Neural cell (in vitro differentiated cells): ENCODE data around the gene SNTG2. TPM values are rescaled to one million over a fixed set of nuclear protein-coding genes. Genes with fewer than 3 reads are reported as not detected.

ENCODE experiments used
- H2AFZ ChIP-seq: fragments of 200-600, 300-800 bp; sonication (generic), shearing (Covaris generic); 2 replicates; pipeline ENCODE4 v1.6.0; 2014; ENCODE audit warnings: low read depth, mild to moderate bottlenecking, antibody characterized with exemption, low read length, moderate library complexity
- H3F3A ChIP-seq: fragments of 200-600 bp; shearing (Covaris generic); 2 replicates; pipeline ENCODE4 v1.6.1; 2016; ENCODE audit warnings: mild to moderate bottlenecking, moderate library complexity, mixed read lengths, antibody characterized with exemption, low read length; ENCODE audit not compliant: insufficient read depth, poor library complexity, severe bottlenecking
- H3K27ac ChIP-seq: fragments of 200-600, 300-800 bp; sonication (generic), shearing (Covaris generic); 2 replicates; pipeline ENCODE4 v1.5.1; 2014; ENCODE audit warnings: mild to moderate bottlenecking, low read length, moderate library complexity
- H3K27me3 ChIP-seq: fragments of 300-800, 200-600 bp; sonication (generic), shearing (Covaris generic); 2 replicates; pipeline ENCODE4 v1.6.0; 2014; ENCODE audit warnings: mild to moderate bottlenecking, low read depth, low read length, moderate library complexity; ENCODE audit not compliant: insufficient read depth
- H3K36me3 ChIP-seq: fragments of 300-800, 200-600 bp; sonication (generic), shearing (Covaris generic); 2 replicates; pipeline ENCODE4 v1.5.1; 2014; ENCODE audit warnings: mild to moderate bottlenecking, antibody characterized with exemption, low read length, moderate library complexity; ENCODE audit not compliant: insufficient read depth
- H3K4me2 ChIP-seq: fragments of 300-800, 200-600 bp; sonication (generic), shearing (Covaris generic); 2 replicates; pipeline ENCODE4 v1.6.0; 2014; ENCODE audit warnings: mild to moderate bottlenecking, low read length
- H3K4me3 ChIP-seq: fragments of 300-800, 200-600 bp; sonication (generic), shearing (Covaris generic); 2 replicates; pipeline ENCODE4 v1.5.1; 2014; ENCODE audit warnings: mild to moderate bottlenecking, low read length, moderate library complexity
- H3K79me2 ChIP-seq: fragments of 200-600 bp; shearing (Covaris generic); replicated peaks from 2 replicates; pipeline ENCODE4 v1.6.0; 2014; ENCODE audit warnings: mild to moderate bottlenecking, low read length, moderate library complexity; ENCODE audit not compliant: insufficient read depth
- H3K9ac ChIP-seq: fragments of 300-800, 200-600 bp; sonication (generic), shearing (Covaris generic); 2 replicates; pipeline ENCODE4 v1.6.1; 2016; ENCODE audit warnings: mild to moderate bottlenecking, low read length, mixed read lengths
- H3K9me2 ChIP-seq: fragments of 200-600 bp; shearing (Covaris generic); 2 replicates; pipeline ENCODE4 v1.6.1; 2016; ENCODE audit warnings: mild to moderate bottlenecking, low read length, mixed read lengths; ENCODE audit not compliant: insufficient read depth
- H3K9me3 ChIP-seq: fragments of 200-600, 300-800 bp; sonication (generic), shearing (Covaris generic); 2 replicates; pipeline ENCODE4 v1.6.1; 2016; ENCODE audit warnings: mild to moderate bottlenecking, mixed run types, low read length, moderate library complexity, mixed read lengths
- H4K20me1 ChIP-seq: fragments of 200-600 bp; shearing (Covaris generic); 2 replicates; pipeline ENCODE4 v1.6.1; 2016; ENCODE audit warnings: mild to moderate bottlenecking, mixed run types; ENCODE audit not compliant: insufficient read depth
- EP300 ChIP-seq: fragments of 450-650 bp; conservative IDR thresholded peaks from 2 replicates; pipeline ENCODE4 v1.6.1; 2014; ENCODE audit warnings: antibody characterized with exemption, mild to moderate bottlenecking, moderate library complexity; ENCODE audit not compliant: poor library complexity, severe bottlenecking
- EZH2 ChIP-seq: fragments of 200-600, 300-800 bp; shearing (Covaris generic), sonication (generic); IDR thresholded peaks from 2 replicates; pipeline ENCODE4 v1.6.1; 2014; ENCODE audit warnings: antibody characterized with exemption, low read length, borderline replicate concordance, mild to moderate bottlenecking; ENCODE audit not compliant: insufficient read depth, poor library complexity, severe bottlenecking
- MXI1 ChIP-seq: fragments of 450-650 bp; conservative IDR thresholded peaks from 2 replicates; pipeline ENCODE4 v1.6.1; 2014; ENCODE audit warnings: antibody characterized with exemption, mild to moderate bottlenecking; ENCODE audit not compliant: poor library complexity, severe bottlenecking
- POLR2AphosphoS5 ChIP-seq: IDR thresholded peaks from 2 replicates; pipeline ENCODE4 v1.6.1; 2012
- RAD21 ChIP-seq: fragments of 450-650 bp; conservative IDR thresholded peaks from 2 replicates; pipeline ENCODE4 v1.6.1; 2014; ENCODE audit warnings: antibody characterized with exemption, mild to moderate bottlenecking, moderate library complexity
- SMC3 ChIP-seq: fragments of 450-650 bp; conservative IDR thresholded peaks from 2 replicates; pipeline ENCODE4 v1.6.1; 2014; ENCODE audit warnings: antibody characterized with exemption, mild to moderate bottlenecking, moderate library complexity; ENCODE audit not compliant: poor library complexity
- TAF1 ChIP-seq: IDR thresholded peaks from 2 replicates; pipeline ENCODE4 v1.6.1; 2012; ENCODE audit warnings: low read depth
- polyA plus RNA-seq: library from polyadenylated mRNA; depleted of rRNA; stranded (reverse); fragments of >200 nt; gene quantifications from 2 replicates; pipeline ENCODE4 v1.2.3, GENCODE V29; 2014
- TF ChIP-seq, protein P1 (sequence below): fragments of 450-650 bp; IDR thresholded peaks from 2 replicates; pipeline ENCODE4 v1.5.1; 2014; ENCODE audit warnings: antibody characterized with exemption, mild to moderate bottlenecking, moderate library complexity; ENCODE audit not compliant: poor library complexity, severe bottlenecking
- TF ChIP-seq, protein P2 (sequence below): IDR thresholded peaks from 2 replicates; pipeline ENCODE4 v1.6.1; 2012; ENCODE audit warnings: borderline replicate concordance

Gene SNTG2
- polyA plus RNA-seq, 1 donor from 2014 or later, result not detected

DNA sequence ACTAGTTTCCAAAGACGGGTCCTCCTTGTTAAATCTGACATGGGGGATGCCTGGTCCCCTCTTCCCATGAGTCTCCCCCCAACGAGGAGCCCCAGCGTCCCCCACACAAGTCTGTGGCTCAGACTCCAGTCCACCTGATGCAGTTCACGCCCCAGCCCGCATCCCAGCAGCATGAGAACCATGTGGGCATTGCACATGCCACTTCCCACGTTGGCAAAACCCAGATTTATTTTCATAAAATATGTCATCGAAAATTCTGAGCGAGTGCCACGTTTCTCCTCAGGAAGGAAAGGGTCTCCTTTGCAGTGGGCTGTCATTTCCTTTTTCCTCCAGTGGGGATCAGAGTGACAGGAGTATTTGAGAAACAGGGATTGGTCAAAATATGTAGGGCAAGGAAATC, 417.0 kb downstream of the SNTG2 start (continued):
- TF ChIP-seq, protein P1, sequence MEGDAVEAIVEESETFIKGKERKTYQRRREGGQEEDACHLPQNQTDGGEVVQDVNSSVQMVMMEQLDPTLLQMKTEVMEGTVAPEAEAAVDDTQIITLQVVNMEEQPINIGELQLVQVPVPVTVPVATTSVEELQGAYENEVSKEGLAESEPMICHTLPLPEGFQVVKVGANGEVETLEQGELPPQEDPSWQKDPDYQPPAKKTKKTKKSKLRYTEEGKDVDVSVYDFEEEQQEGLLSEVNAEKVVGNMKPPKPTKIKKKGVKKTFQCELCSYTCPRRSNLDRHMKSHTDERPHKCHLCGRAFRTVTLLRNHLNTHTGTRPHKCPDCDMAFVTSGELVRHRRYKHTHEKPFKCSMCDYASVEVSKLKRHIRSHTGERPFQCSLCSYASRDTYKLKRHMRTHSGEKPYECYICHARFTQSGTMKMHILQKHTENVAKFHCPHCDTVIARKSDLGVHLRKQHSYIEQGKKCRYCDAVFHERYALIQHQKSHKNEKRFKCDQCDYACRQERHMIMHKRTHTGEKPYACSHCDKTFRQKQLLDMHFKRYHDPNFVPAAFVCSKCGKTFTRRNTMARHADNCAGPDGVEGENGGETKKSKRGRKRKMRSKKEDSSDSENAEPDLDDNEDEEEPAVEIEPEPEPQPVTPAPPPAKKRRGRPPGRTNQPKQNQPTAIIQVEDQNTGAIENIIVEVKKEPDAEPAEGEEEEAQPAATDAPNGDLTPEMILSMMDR, result no peak
- TF ChIP-seq EZH2, result no peak

DNA sequence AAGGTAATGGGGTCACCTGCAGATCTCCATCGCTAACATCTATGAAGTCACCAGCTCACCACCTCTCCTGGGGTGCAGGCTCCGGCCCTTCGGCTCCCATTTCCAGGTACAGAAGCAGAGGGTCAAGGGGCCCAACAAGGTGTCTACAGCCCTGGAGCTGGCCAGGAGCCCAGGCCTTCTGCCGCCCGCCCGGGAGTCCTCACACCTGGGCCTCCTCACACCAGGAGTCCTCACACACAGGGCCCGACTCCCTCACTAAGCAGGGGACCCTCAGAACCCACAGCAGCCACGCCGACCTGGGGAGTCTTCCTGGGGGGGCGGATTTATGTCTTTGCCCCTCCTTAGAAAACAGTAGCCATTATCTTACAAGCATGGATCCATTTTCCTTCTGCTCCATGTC, 419.3 kb downstream of the SNTG2 start:
- H3K4me3 ChIP-seq, result no peak overlapping the region
- H3K79me2 ChIP-seq, result no peaks in the 10 kb centered on the region
- no peak overlapping the region for H3K4me2 ChIP-seq
- H3K27me3 ChIP-seq, result no peaks in the 10 kb centered on the region
- TF ChIP-seq, protein P2, sequence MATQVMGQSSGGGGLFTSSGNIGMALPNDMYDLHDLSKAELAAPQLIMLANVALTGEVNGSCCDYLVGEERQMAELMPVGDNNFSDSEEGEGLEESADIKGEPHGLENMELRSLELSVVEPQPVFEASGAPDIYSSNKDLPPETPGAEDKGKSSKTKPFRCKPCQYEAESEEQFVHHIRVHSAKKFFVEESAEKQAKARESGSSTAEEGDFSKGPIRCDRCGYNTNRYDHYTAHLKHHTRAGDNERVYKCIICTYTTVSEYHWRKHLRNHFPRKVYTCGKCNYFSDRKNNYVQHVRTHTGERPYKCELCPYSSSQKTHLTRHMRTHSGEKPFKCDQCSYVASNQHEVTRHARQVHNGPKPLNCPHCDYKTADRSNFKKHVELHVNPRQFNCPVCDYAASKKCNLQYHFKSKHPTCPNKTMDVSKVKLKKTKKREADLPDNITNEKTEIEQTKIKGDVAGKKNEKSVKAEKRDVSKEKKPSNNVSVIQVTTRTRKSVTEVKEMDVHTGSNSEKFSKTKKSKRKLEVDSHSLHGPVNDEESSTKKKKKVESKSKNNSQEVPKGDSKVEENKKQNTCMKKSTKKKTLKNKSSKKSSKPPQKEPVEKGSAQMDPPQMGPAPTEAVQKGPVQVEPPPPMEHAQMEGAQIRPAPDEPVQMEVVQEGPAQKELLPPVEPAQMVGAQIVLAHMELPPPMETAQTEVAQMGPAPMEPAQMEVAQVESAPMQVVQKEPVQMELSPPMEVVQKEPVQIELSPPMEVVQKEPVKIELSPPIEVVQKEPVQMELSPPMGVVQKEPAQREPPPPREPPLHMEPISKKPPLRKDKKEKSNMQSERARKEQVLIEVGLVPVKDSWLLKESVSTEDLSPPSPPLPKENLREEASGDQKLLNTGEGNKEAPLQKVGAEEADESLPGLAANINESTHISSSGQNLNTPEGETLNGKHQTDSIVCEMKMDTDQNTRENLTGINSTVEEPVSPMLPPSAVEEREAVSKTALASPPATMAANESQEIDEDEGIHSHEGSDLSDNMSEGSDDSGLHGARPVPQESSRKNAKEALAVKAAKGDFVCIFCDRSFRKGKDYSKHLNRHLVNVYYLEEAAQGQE, result no peak
- no peak for TF ChIP-seq POLR2AphosphoS5
- TF ChIP-seq MXI1, result no peak
- TF ChIP-seq EP300, result no peak
- TF ChIP-seq EZH2, result no peak
- TF ChIP-seq RAD21, result no peak
- TF ChIP-seq SMC3, result no peak
- TF ChIP-seq TAF1, result no peak
- H3K36me3 ChIP-seq, result no peaks in the 10 kb centered on the region
- no peaks in the 10 kb centered on the region for H3K9me3 ChIP-seq
- no peaks in the 10 kb centered on the region for H3F3A ChIP-seq
- H3K9me2 ChIP-seq, result no peaks in the 10 kb centered on the region
- no peak overlapping the region for H3K9ac ChIP-seq
- H3K27ac ChIP-seq, result no peak overlapping the region
- H2AFZ ChIP-seq, result no peak overlapping the region
- no peaks in the 10 kb centered on the region for H4K20me1 ChIP-seq

DNA sequence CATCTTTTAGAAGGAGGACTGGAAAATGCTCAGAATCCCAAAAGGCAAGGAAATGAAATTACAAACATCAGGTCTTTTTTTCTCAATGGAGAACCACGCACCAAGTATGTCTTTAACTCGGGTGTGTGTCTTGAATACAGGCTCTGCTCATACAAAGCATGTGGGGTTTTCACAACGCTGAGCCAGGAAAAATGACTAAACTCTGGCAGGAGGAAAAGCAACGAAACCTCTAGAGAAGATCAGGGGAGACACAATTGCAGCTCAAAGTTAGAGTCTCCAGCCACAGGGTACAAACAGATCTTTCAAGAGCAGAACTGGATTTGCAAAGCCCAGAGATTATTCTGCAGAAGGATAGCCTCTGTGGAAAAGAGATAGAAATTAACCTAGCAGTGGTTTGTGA, 419.8 kb downstream of the SNTG2 start:
- no peaks in the 10 kb centered on the region for H3K36me3 ChIP-seq
- H3K9me3 ChIP-seq, result no peaks in the 10 kb centered on the region
- H3K79me2 ChIP-seq, result no peaks in the 10 kb centered on the region
- H3K27ac ChIP-seq, result no peak overlapping the region
- no peak overlapping the region for H3K4me2 ChIP-seq
- H3K4me3 ChIP-seq, result no peak overlapping the region
- no peaks in the 10 kb centered on the region for H3K9me2 ChIP-seq
- no peak overlapping the region for H3K9ac ChIP-seq
- no peak overlapping the region for H2AFZ ChIP-seq
- no peaks in the 10 kb centered on the region for H3F3A ChIP-seq
- TF ChIP-seq, protein P1, result no peak
- TF ChIP-seq MXI1, result no peak
- no peaks in the 10 kb centered on the region for H4K20me1 ChIP-seq
- H3K27me3 ChIP-seq, result no peaks in the 10 kb centered on the region
